SK-N-SH (cell line): ENCODE data around the gene HDAC4. TPM values are rescaled to one million over a fixed set of nuclear protein-coding genes. Genes with fewer than 3 reads are reported as not detected.

Experiments used
- CTCF ChIA-PET: fragments of 300-600, 350-600 bp; formaldehyde crosslinking; extraction: SDS; loops from one replicate; lab custom pipeline; 2021; lab: Yijun Ruan, JAX
- POLR2A ChIA-PET: fragments of 350-600 bp; sonication (Branson Sonifier 250); formaldehyde crosslinking; extraction: SDS; loops from one replicate; lab custom pipeline; 2020; ENCODE audit warnings: antibody characterized with exemption, inconsistent platforms; lab: Yijun Ruan, JAX
- DNase-seq: peaks from one replicate; pipeline ENCODE4 v3.0.0; 2012
- H2AFZ ChIP-seq: fragments of 200-600 bp; sonication (generic); 2 replicates; pipeline ENCODE4 v1.8.1; 2016; ENCODE audit warnings: antibody characterized with exemption, mild to moderate bottlenecking, low read depth
- H3F3A ChIP-seq: fragments of 200-600 bp; sonication (generic); replicated peaks from 2 replicates; pipeline ENCODE3; 2016; ENCODE audit warnings: antibody characterized with exemption, mild to moderate bottlenecking; ENCODE audit not compliant: insufficient read depth
- H3K27ac ChIP-seq, 2 experiments: fragments of 200-500 bp in 1 of 2; fragments of 200-600 bp in 1 of 2; sonication (Bioruptor generic) in 1 of 2; sonication (generic), shearing (Covaris generic) in 1 of 2; 2 replicates each; pipeline versions ENCODE4 v1.5.1 to v1.6.1; 2014 to 2016; ENCODE audit warnings: low read depth in 2 of 2, inconsistent platforms in 1 of 2, low read length in 1 of 2, mild to moderate bottlenecking in 1 of 2, mixed read lengths in 1 of 2
- H3K27me3 ChIP-seq: fragments of 200-600 bp; sonication (generic), shearing (Covaris generic); 2 replicates; pipeline ENCODE4 v1.6.1; 2016; ENCODE audit warnings: mixed run types; ENCODE audit not compliant: insufficient read depth
- H3K36me3 ChIP-seq, 2 experiments: fragments of 200-500 bp in 1 of 2; fragments of 200-600 bp in 1 of 2; sonication (Bioruptor generic) in 1 of 2; sonication (generic) in 1 of 2; replicated peaks in 1 of 2; 2 replicates each; pipeline versions ENCODE3 to v1.5.1; 2014 to 2016; ENCODE audit warnings: low read length in 1 of 2, mild to moderate bottlenecking in 1 of 2; ENCODE audit not compliant: insufficient read depth in 2 of 2, control insufficient read depth in 1 of 2
- H3K4me1 ChIP-seq, 2 experiments: fragments of 200-500 bp in 1 of 2; fragments of 200-600 bp in 1 of 2; sonication (Bioruptor generic) in 1 of 2; sonication (generic), shearing (Covaris generic) in 1 of 2; 2 replicates each; pipeline versions ENCODE4 v1.5.1 to v1.6.1; 2014 to 2016; ENCODE audit warnings: low read depth in 1 of 2, low read length in 1 of 2, mixed run types in 1 of 2; ENCODE audit not compliant: insufficient read depth in 2 of 2, control insufficient read depth in 1 of 2
- H3K4me2 ChIP-seq: fragments of 200-600 bp; sonication (generic), shearing (Covaris generic); 2 replicates; pipeline ENCODE4 v1.6.1; 2017; ENCODE audit warnings: mixed run types
- H3K4me3 ChIP-seq, 2 experiments: fragments of 200-500 bp in 1 of 2; fragments of 200-600 bp in 1 of 2; sonication (Bioruptor generic) in 1 of 2; sonication (generic), shearing (Covaris generic) in 1 of 2; 2 replicates each; pipeline versions ENCODE4 v1.5.1 to v1.8.1; 2014 to 2016; ENCODE audit warnings: low read depth in 2 of 2, inconsistent platforms in 1 of 2, low read length in 1 of 2, mild to moderate bottlenecking in 1 of 2, mixed read lengths in 1 of 2, moderate library complexity in 1 of 2
- H3K79me2 ChIP-seq: fragments of 200-600 bp; sonication (generic); 2 replicates; pipeline ENCODE4 v1.8.1; 2017; ENCODE audit warnings: mild to moderate bottlenecking; ENCODE audit not compliant: insufficient read depth
- H3K9ac ChIP-seq: fragments of 200-600 bp; sonication (generic); 2 replicates; pipeline ENCODE4 v1.6.1; 2017; ENCODE audit warnings: mixed run types
- H3K9me2 ChIP-seq: fragments of 200-600 bp; sonication (generic); 2 replicates; pipeline ENCODE4 v1.6.1; 2017; ENCODE audit warnings: mixed run types
- H3K9me3 ChIP-seq: fragments of 200-600 bp; sonication (generic); 2 replicates; pipeline ENCODE4 v1.6.1; 2017; ENCODE audit warnings: mixed run types, mild to moderate bottlenecking, moderate library complexity
- H4K20me1 ChIP-seq: fragments of 200-600 bp; sonication (generic); 2 replicates; pipeline ENCODE4 v1.6.1; 2017; ENCODE audit warnings: mild to moderate bottlenecking, mixed run types; ENCODE audit not compliant: insufficient read depth
- CHD2 ChIP-seq: fragments of 150-350 bp; IDR thresholded peaks from 2 replicates; pipeline ENCODE4 v1.6.1; 2018; ENCODE audit warnings: low read length; ENCODE audit not compliant: partially characterized antibody
- CTCF ChIP-seq: fragments of 200-600 bp; sonication (generic); IDR thresholded peaks from 2 replicates; pipeline ENCODE4 v1.6.1; 2017; ENCODE audit warnings: antibody characterized with exemption, mild to moderate bottlenecking, moderate library complexity
- EP300 ChIP-seq, 2 experiments: IDR thresholded peaks; 2 replicates each; pipeline versions ENCODE4 v1.4.0 to v1.6.1; 2012; ENCODE audit warnings: borderline replicate concordance in 1 of 2, low read depth in 1 of 2, low read length in 1 of 2
- EZH2phosphoT487 ChIP-seq: fragments of 200-600 bp; sonication (generic); IDR thresholded peaks from 2 replicates; pipeline ENCODE4 v1.6.1; 2017; ENCODE audit warnings: low read depth, mixed run types, mild to moderate bottlenecking, antibody characterized with exemption, moderate library complexity, borderline replicate concordance
- FOXJ3 ChIP-seq: sonication (generic); formaldehyde crosslinking; IDR thresholded peaks from 2 replicates; pipeline ENCODE4 v1.5.1; 2020; ENCODE audit warnings: mild to moderate bottlenecking, missing genetic modification reagents
- MAX ChIP-seq: IDR thresholded peaks from 2 replicates; pipeline ENCODE4 v1.4.0; 2012; ENCODE audit warnings: low read depth
- MEF2A ChIP-seq: IDR thresholded peaks from 2 replicates; pipeline ENCODE4 v1.4.0; 2012; ENCODE audit warnings: low read depth, borderline replicate concordance
- MXI1 ChIP-seq: IDR thresholded peaks from 2 replicates; pipeline ENCODE4 v1.6.1; 2012; ENCODE audit warnings: mild to moderate bottlenecking, low read depth, low read length, improper control_type of control experiment
- RCOR1 ChIP-seq: fragments of 150-350 bp; IDR thresholded peaks from 2 replicates; pipeline ENCODE4 v1.6.1; 2017; ENCODE audit warnings: antibody characterized with exemption, low read length
- SIN3A ChIP-seq: IDR thresholded peaks from 2 replicates; pipeline ENCODE4 v1.6.1; 2012; ENCODE audit warnings: low read depth, mild to moderate bottlenecking, low read length, moderate library complexity, borderline replicate concordance
- SMC3 ChIP-seq: IDR thresholded peaks from 2 replicates; pipeline ENCODE4 v1.6.1; 2012; ENCODE audit warnings: low read depth, low read length, improper control_type of control experiment
- TCF12 ChIP-seq: IDR thresholded peaks from 2 replicates; pipeline ENCODE4 v1.4.0; 2012
- TEAD4 ChIP-seq: IDR thresholded peaks from 2 replicates; pipeline ENCODE4 v1.4.0; 2012; ENCODE audit warnings: mild to moderate bottlenecking, borderline replicate concordance; ENCODE audit not compliant: insufficient read depth
- YY1 ChIP-seq: IDR thresholded peaks from 2 replicates; pipeline ENCODE4 v1.4.0; 2012; ENCODE audit warnings: low read depth, mild to moderate bottlenecking
- WGBS: methylation state at CpG from one replicate; pipeline ENCODE4 v1.1.6; 2017; ENCODE audit warnings: low lambda C conversion rate; 5-methylcytosine and 5-hydroxymethylcytosine counted together
- polyA plus RNA-seq, 3 experiments: library from polyadenylated mRNA; depleted of rRNA; stranded (reverse); fragments of >200 nt; gene quantifications; 2 replicates each; pipeline ENCODE4 v1.2.3, GENCODE V29; 2012
- TF ChIP-seq, protein P1 (sequence below): IDR thresholded peaks from 2 replicates; pipeline ENCODE4 v1.4.0; 2012; ENCODE audit warnings: low read depth, borderline replicate concordance
- TF ChIP-seq, protein P2 (sequence below): IDR thresholded peaks from 2 replicates; pipeline ENCODE4; 2012

HDAC4 gene
- polyA plus RNA-seq, 1 of the 3 experiments (the other 2 are of a cell fraction), result 5.5 TPM

- Histone ChIP-seq H3K27me3 (no peaks in the 10 kb centered on the region), H3K4me1 (peaks cover 0 to 49% of the 10 kb centered on the region in 2 experiments; a peak in 2 of 4 replicates), H3K9me3 (no peaks in the 10 kb centered on the region), H3K79me2 (no peaks in the 10 kb centered on the region), H3K9ac (no peak overlapping the region), H3F3A (no peaks in the 10 kb centered on the region), H3K27ac (peak overlapping the region in 1 of 2 experiments; percentile 28; a peak in 2 of 4 replicates), H3K9me2 (no peaks in the 10 kb centered on the region), H3K4me2 (no peak overlapping the region), H2AFZ (no peak overlapping the region), H3K36me3 (no peaks in the 10 kb centered on the region), H4K20me1 (no peaks in the 10 kb centered on the region), H3K4me3 (no peak overlapping the region)
- CTCF ChIA-PET, result interaction anchor here (0.9 kb wide), 1 partner anchor 85 kb away, joined by 3 read pairs; no protein-coding TSS in a partner anchor
- WGBS, result 86% methylated on average over 5 of the region's 5 CpGs
- DNase-seq, result no peak
- POLR2A ChIA-PET, result interaction anchor here (1.3 kb wide), 1 partner anchor 8 kb away, joined by 3 read pairs; no protein-coding TSS in a partner anchor
- TF ChIP-seq SMC3, result no peak
- TF ChIP-seq, protein P1, sequence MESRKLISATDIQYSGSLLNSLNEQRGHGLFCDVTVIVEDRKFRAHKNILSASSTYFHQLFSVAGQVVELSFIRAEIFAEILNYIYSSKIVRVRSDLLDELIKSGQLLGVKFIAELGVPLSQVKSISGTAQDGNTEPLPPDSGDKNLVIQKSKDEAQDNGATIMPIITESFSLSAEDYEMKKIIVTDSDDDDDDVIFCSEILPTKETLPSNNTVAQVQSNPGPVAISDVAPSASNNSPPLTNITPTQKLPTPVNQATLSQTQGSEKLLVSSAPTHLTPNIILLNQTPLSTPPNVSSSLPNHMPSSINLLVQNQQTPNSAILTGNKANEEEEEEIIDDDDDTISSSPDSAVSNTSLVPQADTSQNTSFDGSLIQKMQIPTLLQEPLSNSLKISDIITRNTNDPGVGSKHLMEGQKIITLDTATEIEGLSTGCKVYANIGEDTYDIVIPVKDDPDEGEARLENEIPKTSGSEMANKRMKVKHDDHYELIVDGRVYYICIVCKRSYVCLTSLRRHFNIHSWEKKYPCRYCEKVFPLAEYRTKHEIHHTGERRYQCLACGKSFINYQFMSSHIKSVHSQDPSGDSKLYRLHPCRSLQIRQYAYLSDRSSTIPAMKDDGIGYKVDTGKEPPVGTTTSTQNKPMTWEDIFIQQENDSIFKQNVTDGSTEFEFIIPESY, result no peak
- no peak for TF ChIP-seq EP300 (IDR thresholded peaks at IDR 0.05; ENCODE audit: borderline replicate concordance in 1 of 2, low read depth in 1 of 2, low read length in 1 of 2)
- TF ChIP-seq RCOR1, result no peak
- no peak for TF ChIP-seq MEF2A
- TF ChIP-seq SIN3A, result no peak
- TF ChIP-seq MAX, result no peak
- TF ChIP-seq FOXJ3 (CRISPR knock-in tag), result no peak
- TF ChIP-seq CTCF, result no peak
- no peak for TF ChIP-seq YY1
- TF ChIP-seq TCF12, result no peak
These were observed 156.2 kb downstream of the HDAC4 start for GRCh38 chr2:239244625-239245024.

GRCh38 chr2:239241431-239241960 is 159.3 kb downstream of the HDAC4 start:
- DNase-seq, result no peak

More at GRCh38 chr2:239241431-239241960, 159.3 kb downstream of the HDAC4 start:
- H3F3A ChIP-seq, result no peaks in the 10 kb centered on the region
- CTCF ChIA-PET, result interaction anchor here (2.3 kb wide), 1 partner anchor 30 kb away, joined by 8 read pairs; no protein-coding TSS in a partner anchor
- H4K20me1 ChIP-seq, result no peaks in the 10 kb centered on the region
- no peak overlapping the region for H3K9ac ChIP-seq
- 90% methylated on average over 1 of the region's 1 CpG for WGBS
- no peak overlapping the region for H2AFZ ChIP-seq
- no peaks in the 10 kb centered on the region for H3K9me2 ChIP-seq
- no peak overlapping the region for H3K4me3 ChIP-seq
- H3K36me3 ChIP-seq, result no peaks in the 10 kb centered on the region
- H3K27ac ChIP-seq, result peak overlapping the region in 1 of 2 experiments; percentile 99; a peak in 1 of 4 replicates
- H3K79me2 ChIP-seq, result no peaks in the 10 kb centered on the region
- no peaks in the 10 kb centered on the region for H3K9me3 ChIP-seq
- no peak overlapping the region for H3K4me2 ChIP-seq
- H3K27me3 ChIP-seq, result no peaks in the 10 kb centered on the region
- H3K4me1 ChIP-seq, result peaks cover 0 to 66% of the 10 kb centered on the region in 2 experiments; a peak in 2 of 4 replicates
- TF ChIP-seq EZH2phosphoT487, result no peak
- TF ChIP-seq, protein P2, sequence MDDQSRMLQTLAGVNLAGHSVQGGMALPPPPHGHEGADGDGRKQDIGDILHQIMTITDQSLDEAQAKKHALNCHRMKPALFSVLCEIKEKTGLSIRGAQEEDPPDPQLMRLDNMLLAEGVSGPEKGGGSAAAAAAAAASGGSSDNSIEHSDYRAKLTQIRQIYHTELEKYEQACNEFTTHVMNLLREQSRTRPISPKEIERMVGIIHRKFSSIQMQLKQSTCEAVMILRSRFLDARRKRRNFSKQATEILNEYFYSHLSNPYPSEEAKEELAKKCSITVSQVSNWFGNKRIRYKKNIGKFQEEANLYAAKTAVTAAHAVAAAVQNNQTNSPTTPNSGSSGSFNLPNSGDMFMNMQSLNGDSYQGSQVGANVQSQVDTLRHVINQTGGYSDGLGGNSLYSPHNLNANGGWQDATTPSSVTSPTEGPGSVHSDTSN, result no peak
- TF ChIP-seq TEAD4, result no peak
- no peak for TF ChIP-seq MXI1
- TF ChIP-seq CHD2, result no peak
- POLR2A ChIA-PET, result no interaction called here
